PFSK-1 (cell line): ENCODE results near the gene LTF.

Experiments
- FOXP2 ChIP-seq: optimal IDR thresholded peaks from 2 replicates; pipeline ENCODE3; 2011; ENCODE audit warnings: borderline replicate concordance, control low read depth, inconsistent platforms; ENCODE audit not compliant: insufficient read depth; ENCODE audit errors: extremely low read length, extremely low read depth
- POLR2AphosphoS5 ChIP-seq: IDR thresholded peaks from 2 replicates; pipeline ENCODE4 v1.6.1; 2012; ENCODE audit warnings: low read depth, mild to moderate bottlenecking, control low read depth, low read length, moderate library complexity
- SIN3A ChIP-seq: IDR thresholded peaks from 2 replicates; pipeline ENCODE4 v1.6.1; 2012; ENCODE audit warnings: mild to moderate bottlenecking, low read length, moderate library complexity, borderline replicate concordance; ENCODE audit not compliant: insufficient read depth
- TAF1 ChIP-seq: IDR thresholded peaks from 2 replicates; pipeline ENCODE4 v1.6.1; 2012; ENCODE audit warnings: low read length, control low read depth, borderline replicate concordance; ENCODE audit not compliant: insufficient read depth

DNA sequence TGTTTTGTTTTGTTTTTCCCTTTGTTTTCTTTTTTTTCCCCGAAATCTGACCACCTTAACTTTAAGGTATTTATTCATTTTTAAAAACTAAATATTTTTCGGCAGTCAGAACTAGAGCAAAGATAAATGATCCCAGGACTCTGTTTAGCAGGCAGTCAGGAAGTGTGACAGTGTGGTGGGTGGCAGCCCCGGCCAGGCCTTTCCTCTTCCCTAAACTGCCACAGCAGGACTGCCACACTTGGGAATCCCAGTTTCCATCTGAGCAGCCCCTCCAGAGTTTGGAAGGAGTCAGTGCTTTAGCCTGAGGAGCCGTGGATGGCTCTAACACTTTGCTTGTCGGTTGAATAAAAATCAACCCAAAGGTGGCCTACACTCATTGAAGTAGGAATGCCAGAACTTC lies 50.8 kb downstream of the LTF start:
- TF ChIP-seq SIN3A (no peak), POLR2AphosphoS5 (no peak), TAF1 (no peak), FOXP2 (no peak)
